SK-N-SH (cell line): ENCODE measurements around the gene OR3A2. TPM values are rescaled to one million over a fixed set of nuclear protein-coding genes. Genes with fewer than 3 reads are reported as not detected.

Experiments
- CTCF ChIA-PET: fragments of 300-600, 350-600 bp; formaldehyde crosslinking; extraction: SDS; loops from one replicate; lab custom pipeline; 2021; lab: Yijun Ruan, JAX
- POLR2A ChIA-PET: fragments of 350-600 bp; sonication (Branson Sonifier 250); formaldehyde crosslinking; extraction: SDS; loops from one replicate; lab custom pipeline; 2020; ENCODE audit warnings: antibody characterized with exemption, inconsistent platforms; lab: Yijun Ruan, JAX
- DNase-seq: peaks from one replicate; pipeline ENCODE4 v3.0.0; 2012
- H2AFZ ChIP-seq: fragments of 200-600 bp; sonication (generic); 2 replicates; pipeline ENCODE4 v1.8.1; 2016; ENCODE audit warnings: antibody characterized with exemption, mild to moderate bottlenecking, low read depth
- H3F3A ChIP-seq: fragments of 200-600 bp; sonication (generic); replicated peaks from 2 replicates; pipeline ENCODE3; 2016; ENCODE audit warnings: antibody characterized with exemption, mild to moderate bottlenecking; ENCODE audit not compliant: insufficient read depth
- H3K27ac ChIP-seq, 2 experiments: fragments of 200-500 bp in 1 of 2; fragments of 200-600 bp in 1 of 2; sonication (Bioruptor generic) in 1 of 2; sonication (generic), shearing (Covaris generic) in 1 of 2; 2 replicates each; pipeline versions ENCODE4 v1.5.1 to v1.6.1; 2014 to 2016; ENCODE audit warnings: low read depth in 2 of 2, inconsistent platforms in 1 of 2, low read length in 1 of 2, mild to moderate bottlenecking in 1 of 2, mixed read lengths in 1 of 2
- H3K27me3 ChIP-seq: fragments of 200-600 bp; sonication (generic), shearing (Covaris generic); 2 replicates; pipeline ENCODE4 v1.6.1; 2016; ENCODE audit warnings: mixed run types; ENCODE audit not compliant: insufficient read depth
- H3K36me3 ChIP-seq, 2 experiments: fragments of 200-500 bp in 1 of 2; fragments of 200-600 bp in 1 of 2; sonication (Bioruptor generic) in 1 of 2; sonication (generic) in 1 of 2; replicated peaks in 1 of 2; 2 replicates each; pipeline versions ENCODE3 to v1.5.1; 2014 to 2016; ENCODE audit warnings: low read length in 1 of 2, mild to moderate bottlenecking in 1 of 2; ENCODE audit not compliant: insufficient read depth in 2 of 2, control insufficient read depth in 1 of 2
- H3K4me1 ChIP-seq, 2 experiments: fragments of 200-500 bp in 1 of 2; fragments of 200-600 bp in 1 of 2; sonication (Bioruptor generic) in 1 of 2; sonication (generic), shearing (Covaris generic) in 1 of 2; 2 replicates each; pipeline versions ENCODE4 v1.5.1 to v1.6.1; 2014 to 2016; ENCODE audit warnings: low read depth in 1 of 2, low read length in 1 of 2, mixed run types in 1 of 2; ENCODE audit not compliant: insufficient read depth in 2 of 2, control insufficient read depth in 1 of 2
- H3K4me2 ChIP-seq: fragments of 200-600 bp; sonication (generic), shearing (Covaris generic); 2 replicates; pipeline ENCODE4 v1.6.1; 2017; ENCODE audit warnings: mixed run types
- H3K4me3 ChIP-seq, 2 experiments: fragments of 200-500 bp in 1 of 2; fragments of 200-600 bp in 1 of 2; sonication (Bioruptor generic) in 1 of 2; sonication (generic), shearing (Covaris generic) in 1 of 2; 2 replicates each; pipeline versions ENCODE4 v1.5.1 to v1.8.1; 2014 to 2016; ENCODE audit warnings: low read depth in 2 of 2, inconsistent platforms in 1 of 2, low read length in 1 of 2, mild to moderate bottlenecking in 1 of 2, mixed read lengths in 1 of 2, moderate library complexity in 1 of 2
- H3K79me2 ChIP-seq: fragments of 200-600 bp; sonication (generic); 2 replicates; pipeline ENCODE4 v1.8.1; 2017; ENCODE audit warnings: mild to moderate bottlenecking; ENCODE audit not compliant: insufficient read depth
- H3K9ac ChIP-seq: fragments of 200-600 bp; sonication (generic); 2 replicates; pipeline ENCODE4 v1.6.1; 2017; ENCODE audit warnings: mixed run types
- H3K9me2 ChIP-seq: fragments of 200-600 bp; sonication (generic); 2 replicates; pipeline ENCODE4 v1.6.1; 2017; ENCODE audit warnings: mixed run types
- H3K9me3 ChIP-seq: fragments of 200-600 bp; sonication (generic); 2 replicates; pipeline ENCODE4 v1.6.1; 2017; ENCODE audit warnings: mixed run types, mild to moderate bottlenecking, moderate library complexity
- H4K20me1 ChIP-seq: fragments of 200-600 bp; sonication (generic); 2 replicates; pipeline ENCODE4 v1.6.1; 2017; ENCODE audit warnings: mild to moderate bottlenecking, mixed run types; ENCODE audit not compliant: insufficient read depth
- CHD2 ChIP-seq: fragments of 150-350 bp; IDR thresholded peaks from 2 replicates; pipeline ENCODE4 v1.6.1; 2018; ENCODE audit warnings: low read length; ENCODE audit not compliant: partially characterized antibody
- ELF1 ChIP-seq: IDR thresholded peaks from 2 replicates; pipeline ENCODE4 v1.4.0; 2012
- EP300 ChIP-seq, 2 experiments: IDR thresholded peaks; 2 replicates each; pipeline versions ENCODE4 v1.4.0 to v1.6.1; 2012; ENCODE audit warnings: borderline replicate concordance in 1 of 2, low read depth in 1 of 2, low read length in 1 of 2
- FOSL2 ChIP-seq: IDR thresholded peaks from 2 replicates; pipeline ENCODE4 v1.4.0; 2012; ENCODE audit warnings: low read depth, mild to moderate bottlenecking, moderate library complexity, borderline replicate concordance
- FOXM1 ChIP-seq: IDR thresholded peaks from 2 replicates; pipeline ENCODE4 v1.4.0; 2012; ENCODE audit warnings: low read depth, mild to moderate bottlenecking
- JUND ChIP-seq: IDR thresholded peaks from 2 replicates; pipeline ENCODE4 v1.4.0; 2012
- POLR2AphosphoS5 ChIP-seq: IDR thresholded peaks from 2 replicates; pipeline ENCODE4 v1.6.1; 2012; ENCODE audit warnings: low read depth, low read length
- RAD21 ChIP-seq: IDR thresholded peaks from 2 replicates; pipeline ENCODE4 v1.6.1; 2012; ENCODE audit warnings: mild to moderate bottlenecking, low read length
- RFX5 ChIP-seq: IDR thresholded peaks from 2 replicates; pipeline ENCODE4 v1.6.1; 2012; ENCODE audit warnings: mild to moderate bottlenecking, improper control_type of control experiment, low read length
- SIN3A ChIP-seq: IDR thresholded peaks from 2 replicates; pipeline ENCODE4 v1.6.1; 2012; ENCODE audit warnings: low read depth, mild to moderate bottlenecking, low read length, moderate library complexity, borderline replicate concordance
- TCF12 ChIP-seq: IDR thresholded peaks from 2 replicates; pipeline ENCODE4 v1.4.0; 2012
- WGBS: methylation state at CpG from one replicate; pipeline ENCODE4 v1.1.6; 2017; ENCODE audit warnings: low lambda C conversion rate; 5-methylcytosine and 5-hydroxymethylcytosine counted together
- polyA plus RNA-seq, 3 experiments: library from polyadenylated mRNA; depleted of rRNA; stranded (reverse); fragments of >200 nt; gene quantifications; 2 replicates each; pipeline ENCODE4 v1.2.3, GENCODE V29; 2012
- TF ChIP-seq, protein P1 (sequence below): IDR thresholded peaks from 2 replicates; pipeline ENCODE4 v1.4.0; 2012; ENCODE audit warnings: low read depth, borderline replicate concordance
- TF ChIP-seq, protein P2 (sequence below): fragments of 200-600 bp; sonication (generic); IDR thresholded peaks from 2 replicates; pipeline ENCODE4 v1.6.1; 2017; ENCODE audit warnings: antibody characterized with exemption, mild to moderate bottlenecking, moderate library complexity
- TF ChIP-seq, protein P3 (sequence below): IDR thresholded peaks from 2 replicates; pipeline ENCODE4 v1.6.1; 2012; ENCODE audit warnings: mild to moderate bottlenecking, low read depth, low read length, moderate library complexity

OR3A2 gene
- polyA plus RNA-seq, 1 of the 3 experiments (the other 2 are of a cell fraction) = not detected

GRCh38 chr17:3316836-3317235 is 69.3 kb downstream of the OR3A2 start:
- H2AFZ ChIP-seq = no peak overlapping the region
- ChIA-PET CTCF (no interaction called here), POLR2A (no interaction called here)
- no peaks in the 10 kb centered on the region for H3K36me3 ChIP-seq
- TF ChIP-seq FOXM1 (no peak), JUND (no peak), SIN3A (no peak), CHD2 (no peak), RFX5 (no peak), EP300 (IDR thresholded peaks at IDR 0.05; ENCODE audit: borderline replicate concordance in 1 of 2, low read depth in 1 of 2, low read length in 1 of 2) (no peak), RAD21 (no peak), POLR2AphosphoS5 (no peak), TCF12 (no peak), FOSL2 (no peak), ELF1 (no peak)
- TF ChIP-seq, protein P1, sequence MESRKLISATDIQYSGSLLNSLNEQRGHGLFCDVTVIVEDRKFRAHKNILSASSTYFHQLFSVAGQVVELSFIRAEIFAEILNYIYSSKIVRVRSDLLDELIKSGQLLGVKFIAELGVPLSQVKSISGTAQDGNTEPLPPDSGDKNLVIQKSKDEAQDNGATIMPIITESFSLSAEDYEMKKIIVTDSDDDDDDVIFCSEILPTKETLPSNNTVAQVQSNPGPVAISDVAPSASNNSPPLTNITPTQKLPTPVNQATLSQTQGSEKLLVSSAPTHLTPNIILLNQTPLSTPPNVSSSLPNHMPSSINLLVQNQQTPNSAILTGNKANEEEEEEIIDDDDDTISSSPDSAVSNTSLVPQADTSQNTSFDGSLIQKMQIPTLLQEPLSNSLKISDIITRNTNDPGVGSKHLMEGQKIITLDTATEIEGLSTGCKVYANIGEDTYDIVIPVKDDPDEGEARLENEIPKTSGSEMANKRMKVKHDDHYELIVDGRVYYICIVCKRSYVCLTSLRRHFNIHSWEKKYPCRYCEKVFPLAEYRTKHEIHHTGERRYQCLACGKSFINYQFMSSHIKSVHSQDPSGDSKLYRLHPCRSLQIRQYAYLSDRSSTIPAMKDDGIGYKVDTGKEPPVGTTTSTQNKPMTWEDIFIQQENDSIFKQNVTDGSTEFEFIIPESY = no peak
- TF ChIP-seq, protein P2, sequence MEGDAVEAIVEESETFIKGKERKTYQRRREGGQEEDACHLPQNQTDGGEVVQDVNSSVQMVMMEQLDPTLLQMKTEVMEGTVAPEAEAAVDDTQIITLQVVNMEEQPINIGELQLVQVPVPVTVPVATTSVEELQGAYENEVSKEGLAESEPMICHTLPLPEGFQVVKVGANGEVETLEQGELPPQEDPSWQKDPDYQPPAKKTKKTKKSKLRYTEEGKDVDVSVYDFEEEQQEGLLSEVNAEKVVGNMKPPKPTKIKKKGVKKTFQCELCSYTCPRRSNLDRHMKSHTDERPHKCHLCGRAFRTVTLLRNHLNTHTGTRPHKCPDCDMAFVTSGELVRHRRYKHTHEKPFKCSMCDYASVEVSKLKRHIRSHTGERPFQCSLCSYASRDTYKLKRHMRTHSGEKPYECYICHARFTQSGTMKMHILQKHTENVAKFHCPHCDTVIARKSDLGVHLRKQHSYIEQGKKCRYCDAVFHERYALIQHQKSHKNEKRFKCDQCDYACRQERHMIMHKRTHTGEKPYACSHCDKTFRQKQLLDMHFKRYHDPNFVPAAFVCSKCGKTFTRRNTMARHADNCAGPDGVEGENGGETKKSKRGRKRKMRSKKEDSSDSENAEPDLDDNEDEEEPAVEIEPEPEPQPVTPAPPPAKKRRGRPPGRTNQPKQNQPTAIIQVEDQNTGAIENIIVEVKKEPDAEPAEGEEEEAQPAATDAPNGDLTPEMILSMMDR = no peak
- TF ChIP-seq, protein P3, sequence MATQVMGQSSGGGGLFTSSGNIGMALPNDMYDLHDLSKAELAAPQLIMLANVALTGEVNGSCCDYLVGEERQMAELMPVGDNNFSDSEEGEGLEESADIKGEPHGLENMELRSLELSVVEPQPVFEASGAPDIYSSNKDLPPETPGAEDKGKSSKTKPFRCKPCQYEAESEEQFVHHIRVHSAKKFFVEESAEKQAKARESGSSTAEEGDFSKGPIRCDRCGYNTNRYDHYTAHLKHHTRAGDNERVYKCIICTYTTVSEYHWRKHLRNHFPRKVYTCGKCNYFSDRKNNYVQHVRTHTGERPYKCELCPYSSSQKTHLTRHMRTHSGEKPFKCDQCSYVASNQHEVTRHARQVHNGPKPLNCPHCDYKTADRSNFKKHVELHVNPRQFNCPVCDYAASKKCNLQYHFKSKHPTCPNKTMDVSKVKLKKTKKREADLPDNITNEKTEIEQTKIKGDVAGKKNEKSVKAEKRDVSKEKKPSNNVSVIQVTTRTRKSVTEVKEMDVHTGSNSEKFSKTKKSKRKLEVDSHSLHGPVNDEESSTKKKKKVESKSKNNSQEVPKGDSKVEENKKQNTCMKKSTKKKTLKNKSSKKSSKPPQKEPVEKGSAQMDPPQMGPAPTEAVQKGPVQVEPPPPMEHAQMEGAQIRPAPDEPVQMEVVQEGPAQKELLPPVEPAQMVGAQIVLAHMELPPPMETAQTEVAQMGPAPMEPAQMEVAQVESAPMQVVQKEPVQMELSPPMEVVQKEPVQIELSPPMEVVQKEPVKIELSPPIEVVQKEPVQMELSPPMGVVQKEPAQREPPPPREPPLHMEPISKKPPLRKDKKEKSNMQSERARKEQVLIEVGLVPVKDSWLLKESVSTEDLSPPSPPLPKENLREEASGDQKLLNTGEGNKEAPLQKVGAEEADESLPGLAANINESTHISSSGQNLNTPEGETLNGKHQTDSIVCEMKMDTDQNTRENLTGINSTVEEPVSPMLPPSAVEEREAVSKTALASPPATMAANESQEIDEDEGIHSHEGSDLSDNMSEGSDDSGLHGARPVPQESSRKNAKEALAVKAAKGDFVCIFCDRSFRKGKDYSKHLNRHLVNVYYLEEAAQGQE = no peak
- H4K20me1 ChIP-seq = no peaks in the 10 kb centered on the region
- H3K9me2 ChIP-seq = no peaks in the 10 kb centered on the region
- H3K9ac ChIP-seq = no peak overlapping the region
- H3K79me2 ChIP-seq = no peaks in the 10 kb centered on the region
- no peaks in the 10 kb centered on the region for H3F3A ChIP-seq
- DNase-seq = no peak
- no peak overlapping the region for H3K27ac ChIP-seq
- H3K9me3 ChIP-seq = no peaks in the 10 kb centered on the region
- WGBS = 4% methylated on average over 3 of the region's 3 CpGs
- H3K4me2 ChIP-seq = no peak overlapping the region
- H3K27me3 ChIP-seq = peaks cover 13% of the 10 kb centered on the region
- no peak overlapping the region for H3K4me3 ChIP-seq
- H3K4me1 ChIP-seq = no peaks in the 10 kb centered on the region
